ENCODE data around the gene RPTOR.
"Not testable (repeated sequence)": the region's sequence is repeated elsewhere in the genome, so short reads cannot be mapped to it uniquely, and the experiment has no call there.

The RPTOR gene

GRCh38 chr17:80789356-80789902 is 244.8 kb downstream of the RPTOR start:
- DNase-seq = no peak

- no peak for DNase-seq
Observed at GRCh38 chr17:80790021-80790765, 245.6 kb downstream of the RPTOR start.

GRCh38 chr17:80790981-80791742 is 246.5 kb downstream of the RPTOR start:
- DNase-seq = no peak

GRCh38 chr17:80791758-80792284 is 247.2 kb downstream of the RPTOR start:
- DNase-seq = no peak

- no peak for DNase-seq
Observed at GRCh38 chr17:80792373-80792781, 247.7 kb downstream of the RPTOR start.

- DNase-seq = no peak
Observed at GRCh38 chr17:80793421-80793820, 248.8 kb downstream of the RPTOR start.

- no peak for DNase-seq
Observed at GRCh38 chr17:80793851-80794267, 249.2 kb downstream of the RPTOR start.

GRCh38 chr17:80794281-80795089 is 249.8 kb downstream of the RPTOR start:
- no peak for DNase-seq

GRCh38 chr17:80795090-80795580 is 250.5 kb downstream of the RPTOR start:
- DNase-seq = no peak

- DNase-seq = peak; percentile 48
Observed at GRCh38 chr17:80795754-80796153, 251.1 kb downstream of the RPTOR start.

- DNase-seq = no peak
Observed at GRCh38 chr17:80796430-80796861, 251.8 kb downstream of the RPTOR start.

GRCh38 chr17:80797222-80797621 is 252.6 kb downstream of the RPTOR start:
- DNase-seq = not testable (repeated sequence)

- no peak for DNase-seq
Observed at GRCh38 chr17:80797741-80798594, 253.3 kb downstream of the RPTOR start.

- DNase-seq = no peak
Observed at GRCh38 chr17:80798595-80799537, 254.2 kb downstream of the RPTOR start.

- peak; percentile 94 for DNase-seq
Observed at GRCh38 chr17:80799538-80800480, 255.2 kb downstream of the RPTOR start.

- no peak for DNase-seq
Observed at GRCh38 chr17:80800481-80801391, 256.1 kb downstream of the RPTOR start.

GRCh38 chr17:80802626-80803450 is 258.2 kb downstream of the RPTOR start:
- DNase-seq = no peak
